Loucy (cell line): ENCODE data around the gene GRIA2.

ENCODE experiments used
- EZH2phosphoT487 ChIP-seq: fragments of 200-600 bp; IDR thresholded peaks from 2 replicates; pipeline ENCODE4 v1.6.1; 2018; ENCODE audit warnings: antibody characterized with exemption, mild to moderate bottlenecking, moderate library complexity, borderline replicate concordance
- TF ChIP-seq, protein P1 (sequence below): fragments of 200-600 bp; sonication (generic); conservative IDR thresholded peaks from 2 replicates; pipeline ENCODE4 v1.5.1; 2014; ENCODE audit warnings: mild to moderate bottlenecking, antibody characterized with exemption, low read length

- TF ChIP-seq, protein P1, sequence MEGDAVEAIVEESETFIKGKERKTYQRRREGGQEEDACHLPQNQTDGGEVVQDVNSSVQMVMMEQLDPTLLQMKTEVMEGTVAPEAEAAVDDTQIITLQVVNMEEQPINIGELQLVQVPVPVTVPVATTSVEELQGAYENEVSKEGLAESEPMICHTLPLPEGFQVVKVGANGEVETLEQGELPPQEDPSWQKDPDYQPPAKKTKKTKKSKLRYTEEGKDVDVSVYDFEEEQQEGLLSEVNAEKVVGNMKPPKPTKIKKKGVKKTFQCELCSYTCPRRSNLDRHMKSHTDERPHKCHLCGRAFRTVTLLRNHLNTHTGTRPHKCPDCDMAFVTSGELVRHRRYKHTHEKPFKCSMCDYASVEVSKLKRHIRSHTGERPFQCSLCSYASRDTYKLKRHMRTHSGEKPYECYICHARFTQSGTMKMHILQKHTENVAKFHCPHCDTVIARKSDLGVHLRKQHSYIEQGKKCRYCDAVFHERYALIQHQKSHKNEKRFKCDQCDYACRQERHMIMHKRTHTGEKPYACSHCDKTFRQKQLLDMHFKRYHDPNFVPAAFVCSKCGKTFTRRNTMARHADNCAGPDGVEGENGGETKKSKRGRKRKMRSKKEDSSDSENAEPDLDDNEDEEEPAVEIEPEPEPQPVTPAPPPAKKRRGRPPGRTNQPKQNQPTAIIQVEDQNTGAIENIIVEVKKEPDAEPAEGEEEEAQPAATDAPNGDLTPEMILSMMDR, result no peak
- no peak for TF ChIP-seq EZH2phosphoT487
Observed at GRCh38 chr4:157246964-157247363, 26.4 kb downstream of the GRIA2 start.
